HG03025 (cell line): ENCODE results near the gene LILRA5.
"Not testable (repeated sequence)": the region's sequence is repeated elsewhere in the genome, so short reads cannot be mapped to it uniquely, and the experiment has no call there.

Experiments used
- ATAC-seq: cut with Tn5 transposase; IDR thresholded peaks from one replicate; pipeline ENCODE4 v1.9.1; 2021; ENCODE audit warnings: mild to moderate bottlenecking, moderate library complexity; ENCODE audit not compliant: unreplicated experiment, low FRiP score

Gene LILRA5

GRCh38 chr19:54307389-54308020 is 5.5 kb downstream of the LILRA5 start:
- ATAC-seq = no peak

DNA sequence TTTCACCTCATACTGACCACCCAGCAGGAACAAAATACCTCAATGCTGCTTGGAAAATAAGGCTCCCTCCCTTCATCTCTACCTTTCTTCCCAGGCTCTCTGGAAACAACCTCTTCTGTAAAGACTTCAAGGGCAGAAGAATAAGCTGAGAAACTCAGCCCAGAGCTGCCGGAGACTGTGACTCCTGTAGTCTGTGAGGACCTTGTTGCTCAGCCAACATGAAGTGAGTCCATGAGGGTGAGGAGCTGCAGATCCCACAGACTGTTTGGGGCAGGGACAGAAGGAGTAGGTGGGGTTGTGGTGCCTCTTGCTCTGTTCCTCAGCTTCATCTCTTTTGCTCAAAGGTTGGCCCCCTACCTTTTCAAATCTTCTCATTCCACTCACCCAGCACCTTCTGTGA is 7.8 kb downstream of the LILRA5 start:
- ATAC-seq = no peak

- no peak for ATAC-seq
These were observed 10.7 kb downstream of the LILRA5 start for GRCh38 chr19:54302257-54302656.

GRCh38 chr19:54299515-54299914 is 13.5 kb downstream of the LILRA5 start:
- ATAC-seq = no peak

DNA sequence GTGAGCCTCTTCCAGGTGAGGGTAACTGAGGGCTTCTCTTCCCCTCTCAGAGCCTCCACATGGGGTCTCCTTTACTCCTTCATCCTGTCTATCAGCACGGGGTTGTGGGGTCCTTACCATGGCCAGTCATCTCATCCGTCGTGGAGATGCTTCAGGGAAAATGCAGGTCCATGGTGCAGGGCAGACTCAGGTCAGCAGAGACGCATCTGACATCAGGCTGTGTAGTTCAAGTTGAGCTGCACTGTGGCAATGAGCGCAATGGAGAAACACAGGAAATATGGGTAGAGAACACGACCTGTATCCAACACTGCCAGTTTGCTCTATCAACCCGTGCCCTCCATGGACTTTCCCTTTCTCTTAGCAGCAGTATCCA is 13.9 kb downstream of the LILRA5 start:
- no peak for ATAC-seq

- ATAC-seq = no peak
These were observed 14.4 kb downstream of the LILRA5 start for GRCh38 chr19:54298357-54299125.

GRCh38 chr19:54297759-54298305 is 15.1 kb downstream of the LILRA5 start:
- no peak for ATAC-seq

DNA sequence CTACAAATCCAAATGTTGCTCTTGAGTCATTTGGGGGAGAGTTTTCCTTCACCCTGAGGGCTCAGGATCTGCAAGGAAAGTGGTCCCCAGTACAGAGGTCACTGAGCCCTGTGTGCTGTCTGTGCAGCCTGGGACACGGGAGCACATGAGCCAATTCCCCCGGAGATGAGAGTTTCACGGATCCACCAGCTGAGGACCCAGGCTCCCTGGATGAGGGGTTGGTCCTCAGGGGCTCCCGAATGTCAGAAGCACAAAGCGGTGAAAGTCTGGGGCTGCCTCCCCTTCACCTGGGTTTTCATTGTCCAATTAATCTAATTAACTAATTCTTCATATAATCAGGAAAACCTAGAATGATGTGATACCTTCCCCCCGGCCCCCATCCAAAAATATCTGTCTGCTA is 18.4 kb downstream of the LILRA5 start:
- ATAC-seq = no peak

DNA sequence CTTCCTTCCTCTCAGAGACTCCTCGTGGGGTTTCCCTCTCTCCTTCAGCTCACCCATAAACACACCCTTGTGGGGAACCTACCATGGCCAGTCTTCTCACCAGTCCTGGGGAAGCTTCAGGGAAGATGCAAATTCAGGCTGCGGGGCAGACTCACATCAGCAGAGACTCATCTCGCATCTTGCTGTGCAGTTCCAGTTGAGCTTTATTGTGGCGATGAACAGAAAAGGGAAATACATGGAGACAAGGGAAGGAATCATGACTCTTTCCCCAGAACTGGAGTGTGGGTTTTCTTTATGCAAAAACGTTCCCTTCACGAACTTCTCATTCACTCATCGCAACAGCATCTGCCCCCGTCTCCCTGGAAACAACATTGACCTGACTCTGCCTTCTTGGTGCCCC is 23.8 kb downstream of the LILRA5 start:
- not testable (repeated sequence) for ATAC-seq

DNA sequence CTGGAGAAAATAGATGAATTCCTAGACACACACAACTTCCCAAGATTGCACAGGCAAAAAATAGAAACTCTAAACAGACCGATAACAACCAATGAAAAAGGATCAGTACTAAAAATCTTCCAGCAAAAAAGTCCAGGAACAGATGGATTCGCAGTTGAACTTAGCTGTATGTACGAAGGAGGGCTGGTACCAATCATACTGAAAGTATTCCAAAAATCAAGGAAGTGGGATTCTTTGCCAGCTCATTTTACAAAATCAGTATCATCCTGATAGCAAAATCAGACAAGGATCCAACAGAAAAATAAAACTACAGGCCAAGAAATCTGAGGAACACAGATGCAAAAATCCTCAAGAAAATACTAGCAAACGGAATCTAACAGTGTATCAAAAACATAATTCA is 25.5 kb downstream of the LILRA5 start:
- no peak for ATAC-seq

DNA sequence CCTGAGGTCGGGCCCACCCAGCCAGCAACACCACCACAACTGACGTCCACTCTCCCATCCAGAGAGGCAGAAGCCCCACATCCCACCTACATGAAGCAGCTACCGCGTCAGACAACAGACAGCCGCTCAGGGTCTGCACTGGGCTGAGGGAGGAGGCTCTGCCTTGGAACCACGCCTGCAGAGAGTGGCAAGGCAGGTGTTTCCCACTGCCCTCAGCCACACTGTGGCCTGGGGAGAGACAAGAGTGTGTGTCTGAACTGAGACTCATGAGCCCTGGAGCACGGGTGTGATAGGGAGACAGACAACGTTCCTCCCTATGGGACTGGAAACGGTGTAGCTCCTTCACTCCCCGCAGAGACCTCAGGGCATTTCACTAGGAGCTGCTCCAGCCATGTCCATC is 26.7 kb downstream of the LILRA5 start:
- ATAC-seq = not testable (repeated sequence)

GRCh38 chr19:54285427-54286056 is 27.4 kb downstream of the LILRA5 start:
- not testable (repeated sequence) for ATAC-seq

- no peak for ATAC-seq
These were observed 30.1 kb downstream of the LILRA5 start for GRCh38 chr19:54282686-54283470.

- ATAC-seq = not testable (repeated sequence)
These were observed 31.3 kb downstream of the LILRA5 start for GRCh38 chr19:54281729-54282075.

DNA sequence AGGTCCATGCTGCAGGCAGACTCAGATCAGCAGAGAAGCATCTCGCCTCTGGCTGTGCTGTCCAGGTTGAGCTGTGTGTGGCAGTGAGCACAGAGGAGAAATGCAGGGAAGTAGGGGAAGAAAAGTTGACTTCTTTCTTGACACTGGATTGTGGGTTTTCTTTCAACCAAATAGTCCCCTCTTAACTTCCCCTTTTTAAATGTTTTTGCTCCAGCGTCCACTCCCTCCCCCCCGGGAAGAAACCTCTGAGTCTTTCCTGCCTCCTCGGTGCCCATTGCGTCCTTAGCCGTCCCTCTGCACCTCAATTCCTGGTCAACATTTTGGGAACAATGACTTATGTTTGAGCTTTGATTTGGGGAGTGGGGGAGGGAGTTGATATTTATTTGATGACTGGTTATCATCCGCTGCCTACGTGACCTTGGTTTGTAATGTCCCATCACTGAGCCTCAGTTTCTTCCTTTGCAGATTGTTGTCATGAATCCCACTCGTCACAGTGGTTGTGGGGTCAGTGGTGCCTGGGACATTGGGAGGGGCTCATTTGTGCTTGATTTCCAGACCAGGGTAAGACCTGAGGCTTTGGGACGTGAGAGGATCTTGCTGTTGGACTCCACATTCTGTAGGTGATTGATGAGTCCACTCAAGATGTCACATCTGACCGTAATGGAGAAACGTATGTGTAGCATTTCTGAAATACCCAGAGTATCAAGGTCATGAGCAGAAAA is 31.8 kb downstream of the LILRA5 start, which contains the start of gene LILRB2:
Gene LILRB2, minus strand, starts transcription at position 104 of the 722 bp plus-strand sequence. CDS start 614 bp downstream, outside the sequence.
- no peak for ATAC-seq

DNA sequence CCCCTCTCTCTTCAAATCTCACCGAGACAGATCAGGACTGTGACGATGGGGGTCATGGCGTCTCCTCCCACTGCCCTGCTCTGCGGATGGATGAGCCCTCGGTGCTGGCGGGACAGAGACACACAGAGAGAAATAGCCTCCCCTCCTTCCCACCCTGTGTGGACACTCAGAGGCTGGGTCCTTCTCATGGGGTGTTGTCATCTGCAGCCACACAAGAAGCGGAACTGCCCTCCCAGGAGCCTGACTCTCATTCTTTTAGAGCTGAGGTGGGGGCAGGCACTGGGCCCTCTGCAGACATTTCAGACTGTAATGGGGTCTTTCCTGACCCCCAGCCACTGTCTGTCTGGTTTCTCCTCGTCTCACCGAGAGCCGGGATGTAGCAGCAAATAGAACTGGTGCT is 32.5 kb downstream of the LILRA5 start:
- ATAC-seq = not testable (repeated sequence)

GRCh38 chr19:54280025-54280424 is 32.9 kb downstream of the LILRA5 start:
- ATAC-seq = not testable (repeated sequence)

GRCh38 chr19:54279406-54279962 is 33.5 kb downstream of the LILRA5 start:
- no peak for ATAC-seq

- not testable (repeated sequence) for ATAC-seq
These were observed 34.3 kb downstream of the LILRA5 start for GRCh38 chr19:54278571-54279195.
